ENCODE data around the gene MAN1C1.

The MAN1C1 gene

GRCh38 chr1:25641931-25642573, 25.5 kb downstream of the MAN1C1 start:
- H3K4me3 ChIP-seq (ENCODE audit: low read depth, low read length), result no peak overlapping the region
- TF ChIP-seq CTCF (IDR thresholded peaks at IDR 0.05; ENCODE audit: borderline replicate concordance, insufficient read depth, low read depth, low read length), result no peak

- no peak overlapping the region for H3K4me3 ChIP-seq (ENCODE audit: low read depth, low read length)
- no peak for TF ChIP-seq CTCF (IDR thresholded peaks at IDR 0.05; ENCODE audit: borderline replicate concordance, insufficient read depth, low read depth, low read length)
Observed at GRCh38 chr1:25642574-25643108, 26.1 kb downstream of the MAN1C1 start.

DNA sequence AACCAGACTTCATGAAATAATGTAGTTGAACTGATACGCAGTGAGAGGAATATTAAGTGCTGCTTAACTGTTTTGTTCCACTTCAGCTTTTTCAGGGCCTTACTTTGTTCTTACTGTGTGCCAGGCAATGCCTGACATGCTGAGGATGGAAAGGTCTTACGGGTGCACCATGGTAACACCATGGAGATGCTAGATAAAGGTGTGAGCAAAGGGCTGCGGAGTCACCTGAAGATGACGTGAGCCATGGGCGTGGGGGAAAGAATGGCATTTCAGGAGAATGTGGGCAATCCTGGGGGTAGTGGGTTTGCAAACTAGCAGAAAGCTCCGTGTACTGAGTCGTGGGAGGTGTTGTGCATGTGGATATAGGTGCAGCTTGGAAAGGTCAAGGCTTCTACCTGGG, 27.3 kb downstream of the MAN1C1 start:
- H3K4me3 ChIP-seq (ENCODE audit: low read depth, low read length), result no peak overlapping the region
- no peak for TF ChIP-seq CTCF (IDR thresholded peaks at IDR 0.05; ENCODE audit: borderline replicate concordance, insufficient read depth, low read depth, low read length)

GRCh38 chr1:25644962-25645361, 28.4 kb downstream of the MAN1C1 start:
- no peak overlapping the region for H3K4me3 ChIP-seq (ENCODE audit: low read depth, low read length)
- TF ChIP-seq CTCF (IDR thresholded peaks at IDR 0.05; ENCODE audit: borderline replicate concordance, insufficient read depth, low read depth, low read length), result no peak

DNA sequence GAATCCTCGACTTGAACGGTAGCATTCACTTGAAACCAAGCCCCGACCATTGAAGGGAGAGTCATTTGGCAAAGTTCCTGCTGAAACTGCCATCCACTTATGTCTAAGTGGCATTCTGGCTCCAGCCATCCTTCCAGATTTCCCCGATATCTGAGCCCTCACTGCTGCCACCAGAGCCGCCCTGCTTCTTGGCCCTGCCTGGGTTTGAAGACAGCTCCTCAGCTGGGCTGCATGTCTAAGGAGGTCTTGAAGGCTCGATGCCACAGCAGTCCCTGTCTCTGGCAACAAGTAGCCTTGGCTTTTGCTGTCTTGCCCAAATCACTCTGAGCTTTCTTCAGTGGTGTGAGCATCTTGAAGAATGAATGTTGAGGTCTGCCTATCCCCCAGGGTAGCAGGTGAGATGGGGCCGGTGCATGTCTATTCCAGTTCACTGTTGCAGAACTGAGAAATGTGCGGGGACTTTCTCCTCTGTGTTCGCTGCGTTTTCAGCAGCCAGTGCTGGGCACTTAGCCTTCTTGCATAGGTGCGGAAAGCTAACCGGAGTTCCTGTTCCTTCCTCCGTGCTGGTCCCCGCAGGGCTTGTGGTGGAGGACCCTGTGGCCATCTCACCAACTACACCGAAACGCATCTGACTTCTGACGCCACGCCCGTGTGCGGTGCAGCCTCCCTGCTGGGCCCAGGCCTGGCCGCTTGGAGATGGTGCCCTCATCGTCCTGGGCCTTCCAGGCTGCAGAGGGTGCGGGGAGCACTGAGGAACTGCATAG, 29.2 kb downstream of the MAN1C1 start:
- TF ChIP-seq CTCF (IDR thresholded peaks at IDR 0.05; ENCODE audit: borderline replicate concordance, insufficient read depth, low read depth, low read length), result no peak
- no peak overlapping the region for H3K4me3 ChIP-seq (ENCODE audit: low read depth, low read length)

GRCh38 chr1:25647106-25647505, 30.5 kb downstream of the MAN1C1 start:
- no peak for TF ChIP-seq CTCF (IDR thresholded peaks at IDR 0.05; ENCODE audit: borderline replicate concordance, insufficient read depth, low read depth, low read length)

GRCh38 chr1:25647863-25648262, 31.3 kb downstream of the MAN1C1 start:
- no peak overlapping the region for H3K4me3 ChIP-seq (ENCODE audit: low read depth, low read length)
- no peak for TF ChIP-seq CTCF (IDR thresholded peaks at IDR 0.05; ENCODE audit: borderline replicate concordance, insufficient read depth, low read depth, low read length)

More at GRCh38 chr1:25647106-25647505, 30.5 kb downstream of the MAN1C1 start:
- H3K4me3 ChIP-seq (ENCODE audit: low read depth, low read length), result no peak overlapping the region

All from GM12875 (cell line).